ENCODE data around the gene INPP5F. TPM values are rescaled to one million over a fixed set of nuclear protein-coding genes. Genes with fewer than 3 reads are reported as not detected.
"Not testable (repeated sequence)": the region's sequence is repeated elsewhere in the genome, so short reads cannot be mapped to it uniquely, and the experiment has no call there.

INPP5F gene
- total RNA-seq, 1 donor from 2014 or later: 4.9 TPM

DNA sequence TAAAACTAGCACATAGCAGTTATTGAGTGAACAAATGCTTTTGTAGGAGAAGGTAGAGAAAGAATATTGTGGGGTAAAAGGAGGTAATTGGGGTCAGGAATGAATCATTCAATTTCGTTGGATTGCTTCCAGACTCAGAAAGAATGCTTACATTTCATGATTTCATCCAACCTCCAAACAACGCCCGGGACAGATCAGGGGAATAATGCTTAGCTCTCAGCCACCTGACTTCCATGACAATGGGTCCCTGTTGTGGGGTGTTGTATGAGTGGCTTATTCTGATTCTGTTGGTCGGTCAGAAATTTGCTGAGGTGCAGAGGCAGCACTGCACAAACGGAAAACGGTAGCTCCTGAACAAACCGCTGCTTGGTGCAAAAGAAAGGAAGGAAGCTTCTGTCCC, 24.0 kb upstream of the INPP5F start:
- Histone ChIP-seq H3K27me3 (ENCODE audit: low read depth) (peaks cover 10% of the 10 kb centered on the region), H3K4me1 (no peaks in the 10 kb centered on the region), H3K36me3 (no peaks in the 10 kb centered on the region), H3K4me3 (no peak overlapping the region), H3K27ac (replicated peaks) (no peak overlapping the region), H3K9me3 (replicated peaks) (peaks cover 3% of the 10 kb centered on the region)
- TF ChIP-seq, protein P1, sequence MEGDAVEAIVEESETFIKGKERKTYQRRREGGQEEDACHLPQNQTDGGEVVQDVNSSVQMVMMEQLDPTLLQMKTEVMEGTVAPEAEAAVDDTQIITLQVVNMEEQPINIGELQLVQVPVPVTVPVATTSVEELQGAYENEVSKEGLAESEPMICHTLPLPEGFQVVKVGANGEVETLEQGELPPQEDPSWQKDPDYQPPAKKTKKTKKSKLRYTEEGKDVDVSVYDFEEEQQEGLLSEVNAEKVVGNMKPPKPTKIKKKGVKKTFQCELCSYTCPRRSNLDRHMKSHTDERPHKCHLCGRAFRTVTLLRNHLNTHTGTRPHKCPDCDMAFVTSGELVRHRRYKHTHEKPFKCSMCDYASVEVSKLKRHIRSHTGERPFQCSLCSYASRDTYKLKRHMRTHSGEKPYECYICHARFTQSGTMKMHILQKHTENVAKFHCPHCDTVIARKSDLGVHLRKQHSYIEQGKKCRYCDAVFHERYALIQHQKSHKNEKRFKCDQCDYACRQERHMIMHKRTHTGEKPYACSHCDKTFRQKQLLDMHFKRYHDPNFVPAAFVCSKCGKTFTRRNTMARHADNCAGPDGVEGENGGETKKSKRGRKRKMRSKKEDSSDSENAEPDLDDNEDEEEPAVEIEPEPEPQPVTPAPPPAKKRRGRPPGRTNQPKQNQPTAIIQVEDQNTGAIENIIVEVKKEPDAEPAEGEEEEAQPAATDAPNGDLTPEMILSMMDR (IDR thresholded peaks at IDR 0.05; ENCODE audit: borderline replicate concordance): no peak
- no peak for DNase-seq
- intact Hi-C loops (cut with micrococcal nuclease): no loop called here

DNA sequence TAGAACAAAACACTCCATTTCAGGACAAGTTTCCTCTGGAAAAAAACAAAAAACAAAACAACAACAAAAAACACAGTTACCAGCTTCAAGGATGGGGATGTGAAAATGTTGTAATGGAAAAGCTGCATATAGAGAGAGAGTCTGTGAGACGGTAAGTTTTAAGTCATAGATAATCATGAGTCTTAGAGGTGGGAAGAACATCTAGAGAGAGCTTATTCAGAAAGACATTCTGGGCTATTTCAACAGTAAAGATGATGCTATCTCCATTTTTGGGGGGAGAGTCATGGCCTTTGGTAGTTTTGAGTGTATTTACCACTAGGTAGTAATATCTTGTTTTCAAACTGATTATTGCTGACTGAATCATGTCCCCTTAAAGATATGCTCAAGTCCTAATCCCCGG, 23.3 kb upstream of the INPP5F start:
- Histone ChIP-seq H3K9me3 (replicated peaks) (peaks cover 3% of the 10 kb centered on the region), H3K4me3 (no peak overlapping the region), H3K36me3 (no peaks in the 10 kb centered on the region), H3K4me1 (no peaks in the 10 kb centered on the region), H3K27ac (replicated peaks) (no peak overlapping the region), H3K27me3 (ENCODE audit: low read depth) (peaks cover 10% of the 10 kb centered on the region)
- intact Hi-C loops (cut with micrococcal nuclease): no loop called here
- TF ChIP-seq, protein P1 (IDR thresholded peaks at IDR 0.05; ENCODE audit: borderline replicate concordance): no peak
- DNase-seq: no peak

DNA sequence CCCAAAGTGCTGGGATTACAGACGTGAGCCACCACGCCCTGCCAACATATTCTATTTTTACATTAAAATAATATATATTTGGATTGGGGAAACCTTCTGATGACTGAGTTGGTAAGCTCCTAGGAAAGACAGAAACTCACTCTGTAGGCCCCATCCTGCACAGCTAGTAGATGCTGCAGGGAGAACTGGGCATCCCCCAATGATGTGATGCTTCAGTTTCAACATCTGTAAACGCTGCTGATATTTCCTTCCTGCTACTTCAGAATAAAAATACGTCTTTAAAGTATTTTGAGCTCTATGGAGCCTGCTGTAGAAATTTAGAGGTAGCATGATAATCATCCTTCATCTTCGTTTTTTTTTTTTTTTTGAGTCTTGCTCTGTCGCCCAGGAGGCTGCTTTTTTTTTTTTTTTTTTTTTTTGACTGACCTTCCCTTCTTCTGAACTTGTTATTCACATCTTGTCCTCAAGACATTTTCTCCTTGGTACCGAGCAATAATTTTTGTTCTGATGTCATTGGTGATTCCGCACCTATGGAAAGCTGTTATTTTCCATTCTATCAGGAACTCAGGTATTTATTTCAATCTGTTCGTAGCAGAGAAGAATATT, 21.8 kb upstream of the INPP5F start:
- intact Hi-C loops (cut with micrococcal nuclease): no loop called here
- Histone ChIP-seq H3K27ac (replicated peaks) (no peak overlapping the region), H3K36me3 (no peaks in the 10 kb centered on the region), H3K4me1 (no peaks in the 10 kb centered on the region), H3K4me3 (no peak overlapping the region), H3K27me3 (ENCODE audit: low read depth) (peaks cover 1% of the 10 kb centered on the region), H3K9me3 (replicated peaks) (peaks cover 3% of the 10 kb centered on the region)
- no peak for DNase-seq
- TF ChIP-seq, protein P1 (IDR thresholded peaks at IDR 0.05; ENCODE audit: borderline replicate concordance): no peak

DNA sequence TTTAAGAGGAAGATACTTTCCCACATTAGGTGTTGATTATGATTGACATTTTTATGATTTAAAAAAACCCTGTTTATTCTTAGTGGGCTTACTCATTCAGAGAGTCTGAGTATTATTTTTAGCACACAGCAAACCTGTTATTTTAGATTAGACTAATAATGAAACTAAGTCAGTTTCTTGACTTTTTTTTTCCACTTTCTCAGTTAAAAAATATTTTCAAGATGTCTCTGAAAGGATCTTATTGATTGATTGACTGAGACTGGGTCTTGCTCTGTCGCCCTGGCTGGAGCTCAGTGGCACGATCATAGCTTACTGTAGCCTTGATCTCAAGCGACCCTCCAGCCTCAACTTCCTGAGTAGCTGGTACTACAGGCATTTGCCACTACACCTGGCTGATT, 20.4 kb upstream of the INPP5F start:
- intact Hi-C loops (cut with micrococcal nuclease): no loop called here
- no peaks in the 10 kb centered on the region for H3K4me1 ChIP-seq
- H3K9me3 ChIP-seq (replicated peaks): peaks cover 3% of the 10 kb centered on the region
- no peak for DNase-seq
- no peak overlapping the region for H3K27ac ChIP-seq (replicated peaks)
- H3K36me3 ChIP-seq: no peaks in the 10 kb centered on the region
- no peaks in the 10 kb centered on the region for H3K27me3 ChIP-seq (ENCODE audit: low read depth)
- no peak overlapping the region for H3K4me3 ChIP-seq
- TF ChIP-seq, protein P1 (IDR thresholded peaks at IDR 0.05; ENCODE audit: borderline replicate concordance): no peak

DNA sequence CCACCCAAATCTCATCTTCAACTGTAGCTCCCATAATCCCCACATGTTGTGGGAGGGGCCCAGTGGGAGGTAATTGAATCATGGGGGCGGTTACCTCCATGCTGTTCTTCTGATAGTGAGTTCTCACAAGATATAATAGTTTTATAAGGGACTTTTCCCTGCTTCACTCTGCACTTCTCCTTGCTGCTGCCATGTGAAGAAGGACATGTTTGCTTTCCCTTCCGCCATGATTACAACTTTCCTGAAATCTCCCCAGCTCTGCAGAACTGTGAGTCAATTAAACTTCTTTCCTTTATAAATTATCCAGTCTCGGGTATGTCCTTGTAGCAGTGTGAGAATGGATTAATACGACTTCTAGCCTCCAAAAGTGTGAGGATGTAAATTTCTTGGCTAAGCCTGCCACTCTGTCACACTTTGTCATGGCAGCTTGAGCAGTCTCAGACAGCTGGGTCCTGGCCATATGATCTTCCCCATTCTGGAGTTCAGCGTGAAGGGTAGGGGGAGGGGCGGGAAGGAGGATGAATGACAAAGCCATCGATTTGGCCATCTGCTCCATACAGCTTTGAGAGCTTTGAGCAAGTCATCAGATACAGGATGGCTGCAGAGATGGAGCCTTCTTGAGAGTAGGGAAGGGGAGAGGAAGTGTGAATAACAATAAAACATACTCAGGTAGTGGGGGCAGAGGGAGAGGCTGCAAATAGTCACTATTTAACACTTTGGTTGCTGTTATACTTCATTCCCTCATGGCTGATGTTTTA, 19.1 kb upstream of the INPP5F start:
- Histone ChIP-seq H3K4me3 (no peak overlapping the region), H3K36me3 (no peaks in the 10 kb centered on the region), H3K27me3 (ENCODE audit: low read depth) (no peaks in the 10 kb centered on the region), H3K4me1 (no peaks in the 10 kb centered on the region), H3K9me3 (replicated peaks) (peaks cover 3% of the 10 kb centered on the region), H3K27ac (replicated peaks) (no peak overlapping the region)
- intact Hi-C loops (cut with micrococcal nuclease): no loop called here
- DNase-seq: no peak
- TF ChIP-seq, protein P1 (IDR thresholded peaks at IDR 0.05; ENCODE audit: borderline replicate concordance): no peak

DNA sequence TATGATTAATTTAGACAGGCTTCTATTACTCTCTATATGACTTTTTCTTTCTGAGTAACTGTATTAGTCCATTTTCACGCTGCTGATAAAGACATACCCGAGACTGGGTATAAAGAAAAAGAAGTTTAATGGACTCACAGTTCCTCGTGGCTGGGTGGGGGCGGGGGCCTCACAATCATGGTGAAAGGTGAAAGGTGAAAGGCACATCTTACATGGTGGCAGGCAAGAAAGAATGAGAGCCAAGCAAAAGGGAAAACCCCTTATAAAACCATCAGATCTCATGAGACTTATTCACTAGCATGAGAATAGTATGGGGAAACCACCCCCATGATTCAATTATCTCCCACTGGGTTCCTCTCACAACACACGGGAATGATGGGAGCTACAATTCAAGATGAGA, 18.5 kb upstream of the INPP5F start:
- H3K4me3 ChIP-seq; H3K27me3 ChIP-seq (ENCODE audit: low read depth); intact Hi-C loops (cut with micrococcal nuclease); DNase-seq; H3K4me1 ChIP-seq; H3K27ac ChIP-seq (replicated peaks); H3K9me3 ChIP-seq (replicated peaks); H3K36me3 ChIP-seq: not testable (repeated sequence)

DNA sequence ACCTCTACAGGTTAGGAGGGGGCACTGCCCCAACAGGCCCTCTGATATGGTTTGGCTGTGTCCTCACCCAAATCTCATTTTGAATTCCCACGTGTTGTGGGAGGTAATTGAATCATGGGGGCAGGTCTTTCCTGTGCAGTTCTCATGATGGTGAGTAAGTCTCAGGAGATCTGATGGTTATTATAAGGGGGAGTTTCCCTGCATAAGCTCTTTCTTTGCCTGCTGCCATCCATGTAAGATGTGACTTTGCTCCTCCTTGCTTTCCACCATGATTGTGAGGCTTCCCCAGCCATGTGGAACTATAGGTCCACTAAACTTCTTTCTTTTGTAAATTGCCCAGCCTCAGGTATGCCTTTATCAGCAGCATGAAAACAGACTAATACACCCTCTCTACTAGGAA, 14.9 kb upstream of the INPP5F start:
- H3K4me3 ChIP-seq; H3K27ac ChIP-seq (replicated peaks); H3K36me3 ChIP-seq; H3K4me1 ChIP-seq; intact Hi-C loops (cut with micrococcal nuclease); H3K9me3 ChIP-seq (replicated peaks); H3K27me3 ChIP-seq (ENCODE audit: low read depth); DNase-seq: not testable (repeated sequence)
